Ovary (tissue), 3 donors: ENCODE data around the gene IL17B.

Experiments used
- CTCF ChIP-seq, 3 donors: fragments of 450-650 bp in 2 of 3; fragments of 200-600 bp in 1 of 3; IDR thresholded peaks; one replicate each; pipeline versions ENCODE4 v1.5.1 to v1.8.0; 2016 to 2022; ENCODE audit warnings: antibody characterized with exemption in 3 of 3, mild to moderate bottlenecking in 1 of 3
- POLR2A ChIP-seq: fragments of 450-650 bp; IDR thresholded peaks from one replicate; pipeline ENCODE4 v1.6.1; 2017; ENCODE audit warnings: antibody characterized with exemption, mild to moderate bottlenecking, moderate library complexity
- donor health status: DM: no; HTN: no; CAD: no.

GRCh38 chr5:149423794-149424268 is 44.7 kb upstream of the IL17B start:
- no peak for TF ChIP-seq CTCF (IDR thresholded peaks at IDR 0.05)
- TF ChIP-seq POLR2A = no peak
